HG02763 (cell line): ENCODE measurements around the gene WNT3A.
A peak's percentile ranks its signal among the peaks of the same experiment; 100 is the strongest.

Experiments
- ATAC-seq: cut with Tn5 transposase; IDR thresholded peaks from one replicate; pipeline ENCODE4 v1.9.1; 2021; ENCODE audit warnings: mild to moderate bottlenecking, moderate library complexity; ENCODE audit not compliant: unreplicated experiment

The WNT3A gene

GRCh38 chr1:228068359-228068758 is 61.6 kb downstream of the WNT3A start:
- no peak for ATAC-seq

GRCh38 chr1:228070173-228070572 is 63.4 kb downstream of the WNT3A start:
- ATAC-seq, result no peak

- no peak for ATAC-seq
Measured at GRCh38 chr1:228070851-228071250, 64.1 kb downstream of the WNT3A start.

GRCh38 chr1:228071839-228072657 is 65.2 kb downstream of the WNT3A start:
- no peak for ATAC-seq

GRCh38 chr1:228072658-228073043 is 65.9 kb downstream of the WNT3A start:
- ATAC-seq, result no peak

GRCh38 chr1:228073061-228073856 is 66.5 kb downstream of the WNT3A start:
- ATAC-seq, result no peak

- no peak for ATAC-seq
Measured at GRCh38 chr1:228073857-228074545, 67.2 kb downstream of the WNT3A start.

- no peak for ATAC-seq
Measured at GRCh38 chr1:228074954-228075730, 68.3 kb downstream of the WNT3A start.

GRCh38 chr1:228075801-228076271 is 69.0 kb downstream of the WNT3A start:
- no peak for ATAC-seq

GRCh38 chr1:228076796-228077430 is 70.1 kb downstream of the WNT3A start:
- ATAC-seq, result no peak

GRCh38 chr1:228077565-228078330 is 71.0 kb downstream of the WNT3A start:
- ATAC-seq, result no peak

- no peak for ATAC-seq
Measured at GRCh38 chr1:228079013-228079412, 72.2 kb downstream of the WNT3A start.

GRCh38 chr1:228079601-228080263 is 72.9 kb downstream of the WNT3A start:
- ATAC-seq, result no peak

GRCh38 chr1:228081144-228081543 is 74.3 kb downstream of the WNT3A start:
- no peak for ATAC-seq

GRCh38 chr1:228081578-228082213 is 74.9 kb downstream of the WNT3A start:
- ATAC-seq, result peak; percentile 1

- peak; percentile 80 for ATAC-seq
Measured at GRCh38 chr1:228082214-228082917, 75.6 kb downstream of the WNT3A start, which contains the start of gene ARF1. TSS of gene ARF1 (plus strand) at chr1:228082708. CDS start at chr1:228097115, 14,407 bp downstream.
